Lower leg skin (tissue), 4 donors: ENCODE data around the gene SPATA3. TPM values are rescaled to one million over a fixed set of nuclear protein-coding genes. Genes with fewer than 3 reads are reported as not detected.

Experiments used
- DNase-seq, 2 donors: peaks; one replicate each; pipeline ENCODE4 v3.0.0-alpha.2; 2019; ENCODE audit warnings: low spot score in 2 of 2
- H3K4me3 ChIP-seq: fragments of 200-600 bp; sonication (generic); 2 replicates; pipeline ENCODE4 v1.5.1; 2017; ENCODE audit warnings: mild to moderate bottlenecking, low read depth; ENCODE audit not compliant: poor library complexity, severe bottlenecking
- CTCF ChIP-seq, 3 donors: fragments of 450-650 bp; IDR thresholded peaks; one replicate each; pipeline ENCODE4 v1.5.1; 2016; ENCODE audit warnings: antibody characterized with exemption in 3 of 3, mild to moderate bottlenecking in 3 of 3, moderate library complexity in 2 of 3
- POLR2A ChIP-seq, 2 donors: fragments of 450-650 bp; IDR thresholded peaks; one replicate each; pipeline ENCODE4 v1.6.1; 2016 to 2017; ENCODE audit warnings: antibody characterized with exemption in 2 of 2, mild to moderate bottlenecking in 1 of 2, moderate library complexity in 1 of 2
- WGBS, 2 donors: methylation state at CpG; one replicate each; pipeline ENCODE4 v1.1.5; 2018; 5-methylcytosine and 5-hydroxymethylcytosine counted together
- intact Hi-C: fragments of 100-400 bp; cut with DNase I; formaldehyde crosslinking; loops from one replicate; pipeline ENCODE4 v1.15.0; 2023; ENCODE audit warnings: low total_unique reads
- total RNA-seq, 4 donors: library from RNA; depleted of rRNA; stranded (reverse); fragments of >200 nt; gene quantifications; one replicate each; pipeline ENCODE4 v1.1.0, GENCODE V29; 2016

Gene SPATA3
- total RNA-seq, 4 donors from 2014 or later = 0.25 TPM; not detected in 3

DNA sequence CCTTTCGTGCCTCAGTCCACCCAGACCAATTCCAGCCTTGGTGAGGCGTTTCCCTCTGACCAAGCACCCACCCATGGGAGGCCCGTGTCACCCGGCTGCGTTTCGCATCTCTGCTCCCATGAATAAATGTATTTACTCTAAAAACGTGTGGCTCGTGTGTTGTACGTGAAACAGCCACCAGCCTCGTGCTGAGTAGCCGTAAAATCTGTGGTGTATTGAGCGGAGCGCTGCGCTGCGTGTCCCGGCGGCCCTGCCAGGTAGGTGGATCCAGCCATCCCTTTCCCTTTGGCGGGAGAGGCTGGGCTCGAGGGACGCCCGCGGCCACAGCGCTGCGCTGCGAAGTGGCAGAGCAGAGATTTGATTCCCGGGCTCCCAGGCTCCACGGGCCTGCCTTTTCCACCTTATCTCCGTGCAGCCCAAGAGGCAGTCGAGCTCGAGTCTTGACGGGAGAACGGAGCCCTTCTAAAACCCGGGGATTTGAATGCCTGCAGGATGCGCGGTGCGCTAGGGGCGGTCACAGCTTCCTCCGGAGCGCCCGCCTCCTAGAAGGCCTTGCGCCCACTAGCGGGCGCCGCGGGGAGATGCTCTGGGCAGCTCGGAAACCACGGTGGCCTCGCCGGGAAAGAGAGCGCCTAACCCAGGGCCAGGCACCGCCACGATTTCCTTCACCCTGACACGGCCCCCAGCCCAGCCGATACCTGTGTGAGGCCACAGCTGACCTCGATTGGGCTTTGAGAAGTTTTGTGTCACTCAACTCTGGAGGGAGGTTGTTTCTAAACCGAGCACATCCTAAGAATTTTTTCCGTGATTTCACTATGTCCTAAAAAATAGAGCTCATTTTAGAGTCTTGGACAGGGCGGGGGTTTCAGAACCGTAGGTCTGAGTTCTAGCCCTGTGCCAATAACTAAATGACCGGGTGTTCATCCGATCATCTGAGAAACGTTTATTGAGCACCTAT lies 56.9 kb downstream of the SPATA3 start:
- TF ChIP-seq CTCF (IDR thresholded peaks at IDR 0.05) = peak in 1 of 3 donors; percentile 81
- no peak for TF ChIP-seq POLR2A (IDR thresholded peaks at IDR 0.05)
- H3K4me3 ChIP-seq = peak overlapping the region; percentile 24
- DNase-seq = peak; percentile 51 to 95
- intact Hi-C loops = no loop called here
- WGBS, 2 donors = 8 to 19% methylated on average over 22 to 52 of the region's 62 CpGs

GRCh38 chr2:231053846-231054245 lies 57.9 kb downstream of the SPATA3 start:
- DNase-seq = no peak
- intact Hi-C loops = no loop called here
- TF ChIP-seq POLR2A (IDR thresholded peaks at IDR 0.05) = no peak
- TF ChIP-seq CTCF (IDR thresholded peaks at IDR 0.05) = no peak
- H3K4me3 ChIP-seq = no peak overlapping the region
- WGBS, 2 donors = 71 to 83% methylated on average over 6 of the region's 6 CpGs

GRCh38 chr2:231056453-231057416 lies 60.8 kb downstream of the SPATA3 start, which contains the start of gene PSMD1:
Gene PSMD1 (plus strand): TSS chr2:231056867. CDS start chr2:231057026, 159 bp downstream.
- intact Hi-C loops = no loop called here
- DNase-seq = peak; percentile 88 to 98
- peak within 1 kb of the TSS; percentile 92 for H3K4me3 ChIP-seq
- TF ChIP-seq POLR2A (IDR thresholded peaks at IDR 0.05) (no peak), CTCF (IDR thresholded peaks at IDR 0.05) (peak in 2 of 3 donors; percentile 59 to 69)
- 0 to 1% methylated on average over 20 to 49 of the region's 73 CpGs for WGBS, 2 donors

- intact Hi-C loops = no loop called here
- WGBS, 2 donors = 4 to 10% methylated on average over 10 of the region's 10 CpGs
- peak overlapping the region; percentile 92 for H3K4me3 ChIP-seq
These were observed 61.7 kb downstream of the SPATA3 start for GRCh38 chr2:231057590-231057989.

More at GRCh38 chr2:231057590-231057989, 61.7 kb downstream of the SPATA3 start:
- no peak for DNase-seq
- no peak for TF ChIP-seq CTCF (IDR thresholded peaks at IDR 0.05)
- no peak for TF ChIP-seq POLR2A (IDR thresholded peaks at IDR 0.05)

Other genes with a start within 250 kb of the SPATA3 start
- 10 to 100 TPM; 12.3 to 19.1 (median 14.0) TPM for gene ITM2C, start 131.2 kb upstream of the SPATA3 start, total RNA-seq
- gene GPR55, start 70.9 kb upstream of the SPATA3 start, total RNA-seq = under 1 TPM in 1 of 4 donors, not detected in 3; 0.30 TPM
- gene C2orf72, start 41.4 kb downstream of the SPATA3 start, total RNA-seq = 1 to 10 TPM in 3 of 4 donors, under 1 TPM in 1; 0.95 to 7.3 (median 4.0) TPM
- 10 to 100 TPM; 49.8 to 67.9 (median 57.4) TPM for gene PSMD1, start 60.7 kb downstream of the SPATA3 start, total RNA-seq
- under 1 TPM in 2 of 4 donors, not detected in 2; 0.10 to 0.46 TPM for gene HTR2B, start 128.9 kb downstream of the SPATA3 start, total RNA-seq
- gene ARMC9, start 202.5 kb downstream of the SPATA3 start, total RNA-seq = 1 to 10 TPM; 2.2 to 6.9 (median 5.3) TPM